ENCODE results near the gene UNC13C. TPM values are rescaled to one million over a fixed set of nuclear protein-coding genes. Genes with fewer than 3 reads are reported as not detected.

The UNC13C gene
- total and polyA plus RNA-seq, 2 of the 13 experiments (the other 11 are each of a cell fraction or from before 2014, with no cell fraction given) = 0.04 TPM; not detected in 1

DNA sequence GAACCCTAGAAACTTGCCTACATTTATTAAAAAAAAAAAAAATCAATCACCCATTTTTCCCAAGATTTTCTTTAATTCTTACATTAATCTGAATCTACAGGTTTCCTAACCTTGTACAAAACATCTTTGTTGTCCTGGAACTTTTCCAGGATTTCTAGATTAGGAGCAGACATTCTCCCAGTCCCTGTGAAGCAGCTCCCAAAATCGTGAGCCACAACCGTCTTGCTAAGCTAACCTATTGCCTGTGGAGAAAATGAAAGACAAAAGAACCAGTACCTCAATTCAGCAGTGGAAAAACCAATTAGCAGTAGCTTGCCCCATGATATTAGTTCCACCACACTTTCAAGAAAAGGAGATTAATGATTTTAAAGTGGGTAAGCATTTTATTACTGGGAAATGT is 522.1 kb downstream of the UNC13C start:
- H3K9me3 ChIP-seq (ENCODE audit: low read length) = no peaks in the 10 kb centered on the region
- no peak for FAIRE-seq
- ChIA-PET POLR2A (no interaction called here), CTCF (ENCODE audit: low intra/inter-chr PET ratio, low total read pairs) (no interaction called here)
- H3K79me2 ChIP-seq (ENCODE audit: insufficient read depth, low read length) = no peaks in the 10 kb centered on the region
- H3K27ac ChIP-seq (ENCODE audit: extremely low read length, insufficient read depth, low read length) = no peak overlapping the region
- no TSS peak for BruUV-seq (replicated peaks)
- H3K4me3 ChIP-seq (replicated peaks in 1 of 3; ENCODE audit: insufficient read depth in 1 of 3, low read depth in 2 of 3, low read length in 3 of 3) = no peak overlapping the region
- no peak overlapping the region for H3K9ac ChIP-seq (ENCODE audit: insufficient read depth, low read depth, low read length)
- no peaks in the 10 kb centered on the region for H3K4me1 ChIP-seq (ENCODE audit: insufficient read depth, low read length)
- WGBS (ENCODE audit: low lambda C conversion rate) = 8% methylated on average over 2 of the region's 2 CpGs
- no peaks in the 10 kb centered on the region for H3K36me3 ChIP-seq (replicated peaks in 1 of 2; ENCODE audit: control insufficient read depth in 1 of 2, insufficient read depth in 2 of 2, low read length in 2 of 2)
- H3K27me3 ChIP-seq (ENCODE audit: control insufficient read depth in 1 of 2, insufficient read depth in 2 of 2, low read length in 2 of 2) = no peaks in the 10 kb centered on the region
- no peaks in the 10 kb centered on the region for H4K20me1 ChIP-seq (ENCODE audit: insufficient read depth, low read length)
- intact Hi-C loops (cut with micrococcal nuclease; ENCODE audit: unreplicated experiment) (no loop called here), in situ Hi-C loops (cut with HindIII; ENCODE audit: extremely low pct_ligation_motif_present, low pct_unique_long_range_greater_than_20kb) (no loop called here)
- H3K4me2 ChIP-seq (ENCODE audit: low read depth, low read length) = no peak overlapping the region
- ATAC-seq = no peak
- H2AFZ ChIP-seq (ENCODE audit: low read length) = no peak overlapping the region
- no peak for DNase-seq (ENCODE audit: low spot score)
- TF ChIP-seq, protein P1, sequence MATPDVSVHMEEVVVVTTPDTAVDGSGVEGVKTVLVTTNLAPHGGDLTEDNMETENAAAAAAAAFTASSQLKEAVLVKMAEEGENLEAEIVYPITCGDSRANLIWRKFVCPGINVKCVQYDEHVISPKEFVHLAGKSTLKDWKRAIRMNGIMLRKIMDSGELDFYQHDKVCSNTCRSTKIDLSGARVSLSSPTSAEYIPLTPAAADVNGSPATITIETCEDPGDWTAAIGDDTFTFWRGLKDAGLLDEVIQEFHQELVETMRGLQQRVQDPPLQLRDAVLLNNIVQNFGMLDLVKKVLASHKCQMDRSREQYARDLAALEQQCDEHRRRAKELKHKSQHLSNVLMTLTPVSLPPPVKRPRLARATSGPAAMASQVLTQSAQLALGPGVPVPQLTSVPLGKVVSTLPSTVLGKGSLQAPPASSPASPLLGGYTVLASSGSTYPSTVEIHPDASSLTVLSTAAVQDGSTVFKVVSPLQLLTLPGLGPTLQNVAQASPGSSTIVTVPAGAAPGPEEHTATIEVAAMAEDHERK (CRISPR knock-in tag; IDR thresholded peaks at IDR 0.05; ENCODE audit: low read depth) = no peak
- no peak for TF ChIP-seq CHD4 (IDR thresholded peaks at IDR 0.05; ENCODE audit: borderline replicate concordance, low read length)
- TF ChIP-seq ZC3H13 (CRISPR knock-in tag; IDR thresholded peaks at IDR 0.05) = no peak
- TF ChIP-seq ZNF615 (CRISPR knock-in tag; IDR thresholded peaks at IDR 0.05; ENCODE audit: borderline replicate concordance) = no peak
- no peak for TF ChIP-seq ZNF33B (CRISPR knock-in tag; IDR thresholded peaks at IDR 0.05)
- TF ChIP-seq, protein P2, sequence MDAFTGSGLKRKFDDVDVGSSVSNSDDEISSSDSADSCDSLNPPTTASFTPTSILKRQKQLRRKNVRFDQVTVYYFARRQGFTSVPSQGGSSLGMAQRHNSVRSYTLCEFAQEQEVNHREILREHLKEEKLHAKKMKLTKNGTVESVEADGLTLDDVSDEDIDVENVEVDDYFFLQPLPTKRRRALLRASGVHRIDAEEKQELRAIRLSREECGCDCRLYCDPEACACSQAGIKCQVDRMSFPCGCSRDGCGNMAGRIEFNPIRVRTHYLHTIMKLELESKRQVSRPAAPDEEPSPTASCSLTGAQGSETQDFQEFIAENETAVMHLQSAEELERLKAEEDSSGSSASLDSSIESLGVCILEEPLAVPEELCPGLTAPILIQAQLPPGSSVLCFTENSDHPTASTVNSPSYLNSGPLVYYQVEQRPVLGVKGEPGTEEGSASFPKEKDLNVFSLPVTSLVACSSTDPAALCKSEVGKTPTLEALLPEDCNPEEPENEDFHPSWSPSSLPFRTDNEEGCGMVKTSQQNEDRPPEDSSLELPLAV (CRISPR knock-in tag; conservative IDR thresholded peaks at IDR 0.05; ENCODE audit: low read depth) = no peak
- no peak for TF ChIP-seq NR1H2 (CRISPR knock-in tag; IDR thresholded peaks at IDR 0.05; ENCODE audit: borderline replicate concordance, low read depth)
- TF ChIP-seq ZNF629 (CRISPR knock-in tag; conservative IDR thresholded peaks at IDR 0.05) = no peak
- no peak for TF ChIP-seq ZNF678 (CRISPR knock-in tag; IDR thresholded peaks at IDR 0.05)
- TF ChIP-seq ZIK1 (CRISPR knock-in tag; IDR thresholded peaks at IDR 0.05; ENCODE audit: borderline replicate concordance, low read depth) = no peak
- TF ChIP-seq JUNB (CRISPR knock-in tag; IDR thresholded peaks at IDR 0.05; ENCODE audit: borderline replicate concordance) = no peak
